GM21360 (cell line): ENCODE data around the gene CD209.
"Not testable (repeated sequence)": the region's sequence is repeated elsewhere in the genome, so short reads cannot be mapped to it uniquely, and the experiment has no call there.

Source experiments
- ATAC-seq: cut with Tn5 transposase; IDR thresholded peaks from one replicate; pipeline ENCODE4 v1.9.1; 2021; ENCODE audit warnings: mild to moderate bottlenecking, moderate library complexity; ENCODE audit not compliant: unreplicated experiment

Gene CD209

DNA sequence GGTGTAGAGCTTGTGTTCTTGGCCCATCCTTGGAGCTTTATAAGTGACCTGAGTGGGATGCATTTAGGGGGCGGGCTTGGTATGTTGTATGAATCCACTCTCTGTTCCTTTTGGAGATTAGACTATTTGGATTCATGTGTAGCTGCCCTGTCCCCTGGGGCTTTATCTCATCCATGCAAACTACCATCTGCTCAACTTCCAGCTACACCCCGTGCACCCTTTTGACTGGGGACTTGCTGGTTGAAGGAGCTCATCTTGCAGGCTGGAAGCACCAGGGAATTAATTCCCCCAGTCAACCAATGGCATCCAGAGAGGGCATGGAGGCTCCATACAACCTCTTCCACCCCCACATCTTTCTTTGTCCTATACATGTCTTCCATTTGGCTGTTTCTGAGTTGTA, 21.8 kb upstream of the CD209 start:
- ATAC-seq: no peak

- no peak for ATAC-seq
Observed at GRCh38 chr19:7767487-7767886, 20.2 kb upstream of the CD209 start.

GRCh38 chr19:7766535-7766934, 19.2 kb upstream of the CD209 start:
- no peak for ATAC-seq

GRCh38 chr19:7765043-7765442, 17.7 kb upstream of the CD209 start:
- ATAC-seq: not testable (repeated sequence)

DNA sequence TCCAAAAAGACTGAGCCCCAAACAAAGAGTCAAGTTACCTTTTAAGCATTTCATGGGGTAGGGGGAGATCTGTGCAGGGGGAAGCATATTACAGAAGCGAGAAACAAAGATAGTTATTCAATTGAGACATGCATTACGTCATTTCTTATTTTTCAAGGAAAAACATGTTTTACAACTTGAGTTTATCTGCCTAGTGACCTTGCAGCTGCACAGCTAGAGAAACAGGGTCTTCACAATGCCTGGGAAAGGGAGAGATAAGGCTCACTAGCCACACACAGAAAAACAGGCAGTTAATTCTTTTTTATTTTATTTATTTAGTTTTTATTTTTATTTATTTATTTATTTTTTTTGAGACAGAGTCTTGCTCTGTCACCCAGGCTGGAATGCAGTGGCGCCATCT, 16.8 kb upstream of the CD209 start:
- not testable (repeated sequence) for ATAC-seq

GRCh38 chr19:7763696-7764095, 16.4 kb upstream of the CD209 start:
- ATAC-seq: no peak

- ATAC-seq: no peak
Observed at GRCh38 chr19:7762719-7763293, 15.5 kb upstream of the CD209 start, which contains the start of gene CLEC4M. Gene CLEC4M (plus strand): TSS chr19:7763243. CDS start chr19:7763267, 24 bp downstream.

DNA sequence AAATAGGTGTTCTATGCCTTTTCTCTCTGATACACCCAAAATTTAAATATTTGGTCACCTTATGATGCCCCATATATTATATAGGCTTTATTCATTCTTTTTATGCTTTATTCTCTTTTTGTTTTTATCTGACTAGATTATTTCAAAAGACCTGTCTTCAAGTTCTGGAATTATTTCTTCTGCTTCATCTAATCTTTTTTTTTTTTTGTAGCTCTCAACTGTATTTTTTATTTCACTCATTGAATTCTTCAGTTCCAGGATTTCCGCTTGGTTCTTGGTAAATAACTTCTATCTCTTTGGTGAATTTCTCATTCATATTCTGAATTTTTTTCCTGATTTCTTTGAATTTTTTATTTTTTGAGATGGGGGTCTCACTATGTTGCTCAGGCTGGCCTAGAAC, 11.8 kb upstream of the CD209 start:
- ATAC-seq: no peak

- ATAC-seq: no peak
Observed at GRCh38 chr19:7757358-7757757, 10.0 kb upstream of the CD209 start.

DNA sequence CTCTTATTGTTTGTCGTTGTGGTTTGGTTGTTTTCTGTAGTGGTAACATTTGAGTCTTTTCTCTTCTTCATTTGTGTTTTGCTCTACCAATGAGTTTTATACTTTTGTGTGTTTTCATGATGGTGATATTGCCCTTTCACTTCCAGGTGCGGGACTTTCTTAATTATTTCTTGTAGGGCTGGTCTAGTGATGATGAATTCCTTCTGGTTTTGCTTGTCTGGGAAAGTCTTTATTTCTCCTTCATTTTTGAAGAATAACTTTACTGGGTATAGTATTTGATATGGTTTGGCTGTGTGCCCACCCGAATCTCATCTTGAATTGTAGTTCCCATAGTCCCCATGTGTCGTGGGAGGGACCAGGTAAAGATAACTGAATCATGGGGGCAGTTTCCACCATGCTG, 8.9 kb upstream of the CD209 start:
- ATAC-seq: no peak

DNA sequence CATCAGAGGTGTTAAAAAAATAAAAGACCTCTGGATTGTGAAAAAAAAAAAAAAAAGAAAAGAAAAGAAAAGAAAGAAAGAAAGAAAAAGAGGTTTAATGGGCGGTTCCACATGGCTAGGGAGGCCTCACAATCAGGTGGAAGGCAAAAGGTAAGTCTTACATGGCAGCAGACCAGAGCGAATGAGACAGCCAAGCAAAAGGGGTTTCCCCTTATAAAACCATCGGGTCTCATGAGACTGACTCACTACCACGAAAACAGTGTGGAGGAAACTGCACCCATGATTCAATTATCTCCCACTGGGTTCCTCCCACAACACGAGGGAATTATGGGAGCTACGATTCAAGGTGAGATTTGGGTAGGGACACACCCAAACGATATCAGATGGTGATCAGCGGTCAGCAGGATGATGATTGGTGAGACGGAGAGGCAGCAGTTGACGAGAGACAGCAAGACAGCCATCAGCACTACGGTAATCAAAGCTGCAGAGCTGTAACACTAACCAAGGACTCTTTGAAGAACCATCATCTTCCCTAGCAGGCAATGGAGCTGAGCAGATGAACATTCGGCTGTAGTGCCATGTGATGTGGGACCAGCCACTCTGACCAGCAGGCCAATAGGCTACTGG, 3.9 kb upstream of the CD209 start:
- ATAC-seq: no peak

DNA sequence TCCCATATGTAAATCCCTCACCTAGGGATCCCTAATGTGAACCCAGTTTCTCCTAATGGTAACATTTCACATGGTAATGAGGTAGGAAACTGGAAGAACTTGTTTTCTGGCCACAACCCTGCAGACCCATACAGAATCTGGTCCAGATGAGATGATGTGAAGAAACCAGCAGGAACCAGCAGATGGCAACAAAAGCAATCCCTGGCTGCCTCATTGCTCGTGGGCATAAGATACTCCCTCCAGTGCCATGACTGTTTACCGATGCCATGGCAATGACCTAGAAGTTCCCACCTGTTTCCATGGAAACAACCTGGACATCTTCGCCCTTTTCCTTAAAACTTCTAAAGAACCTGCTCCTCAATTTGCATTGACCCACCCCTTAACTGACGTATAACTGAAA, 1.4 kb upstream of the CD209 start:
- no peak for ATAC-seq

- no peak for ATAC-seq
Observed at GRCh38 chr19:7748171-7748570, 837 bp upstream of the CD209 start.

DNA sequence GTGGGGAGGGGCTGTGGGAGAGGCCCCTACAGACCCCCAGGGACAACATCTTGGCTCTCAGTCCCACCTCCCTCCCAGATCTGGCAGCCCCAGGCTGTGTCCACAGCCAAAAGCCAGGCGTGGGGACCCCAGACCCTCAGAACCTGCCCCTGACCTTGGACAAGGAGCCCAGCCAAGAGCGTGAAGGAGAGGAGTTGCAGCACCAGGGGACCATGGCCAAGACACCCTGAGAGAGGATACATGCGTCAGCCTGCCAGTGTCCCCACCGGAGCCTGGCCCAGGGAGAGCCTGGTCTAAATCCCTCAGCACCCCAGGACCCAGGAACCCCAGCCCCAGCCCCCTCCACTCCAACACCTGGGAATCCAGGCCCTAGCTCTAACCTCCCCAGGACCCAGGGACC, 1.0 kb downstream of the CD209 start:
- ATAC-seq: not testable (repeated sequence)

DNA sequence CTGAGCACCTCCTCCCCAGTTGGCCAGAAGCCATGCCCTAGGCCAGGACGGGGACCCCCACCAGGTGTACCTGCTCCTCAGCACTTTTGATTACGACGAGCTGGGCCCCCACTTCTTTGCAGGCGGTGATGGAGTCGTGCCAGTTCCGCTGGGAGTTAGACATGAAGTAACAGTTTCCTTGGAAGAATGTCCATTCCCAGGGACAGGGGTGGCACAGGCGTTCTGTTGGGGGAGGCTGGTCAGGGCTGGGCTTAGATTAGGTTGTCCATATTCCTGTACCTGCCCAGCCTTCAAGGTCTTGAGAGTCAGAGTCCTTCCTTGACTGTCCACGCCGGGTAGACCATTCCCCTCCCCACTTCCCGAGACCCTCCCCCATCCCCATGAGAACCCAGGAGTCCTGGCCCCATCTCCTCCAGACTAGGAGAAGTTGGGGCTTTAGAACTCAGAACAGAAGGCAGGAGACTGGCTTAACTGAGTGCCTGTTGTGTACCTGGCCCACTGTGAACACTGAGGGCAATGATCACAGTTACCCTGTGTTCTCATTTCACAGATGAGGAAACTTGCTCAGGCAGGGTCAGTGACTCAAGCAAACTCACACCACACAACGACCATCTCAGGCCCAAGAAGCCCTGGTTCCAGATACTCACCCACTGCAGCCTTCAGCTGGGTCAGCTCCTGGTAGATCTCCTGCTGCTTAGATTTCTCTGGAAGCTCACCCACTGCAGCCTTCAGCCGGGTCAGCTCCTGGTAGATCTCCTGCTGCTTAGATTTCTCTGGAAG, 2.3 kb downstream of the CD209 start:
- ATAC-seq: no peak

DNA sequence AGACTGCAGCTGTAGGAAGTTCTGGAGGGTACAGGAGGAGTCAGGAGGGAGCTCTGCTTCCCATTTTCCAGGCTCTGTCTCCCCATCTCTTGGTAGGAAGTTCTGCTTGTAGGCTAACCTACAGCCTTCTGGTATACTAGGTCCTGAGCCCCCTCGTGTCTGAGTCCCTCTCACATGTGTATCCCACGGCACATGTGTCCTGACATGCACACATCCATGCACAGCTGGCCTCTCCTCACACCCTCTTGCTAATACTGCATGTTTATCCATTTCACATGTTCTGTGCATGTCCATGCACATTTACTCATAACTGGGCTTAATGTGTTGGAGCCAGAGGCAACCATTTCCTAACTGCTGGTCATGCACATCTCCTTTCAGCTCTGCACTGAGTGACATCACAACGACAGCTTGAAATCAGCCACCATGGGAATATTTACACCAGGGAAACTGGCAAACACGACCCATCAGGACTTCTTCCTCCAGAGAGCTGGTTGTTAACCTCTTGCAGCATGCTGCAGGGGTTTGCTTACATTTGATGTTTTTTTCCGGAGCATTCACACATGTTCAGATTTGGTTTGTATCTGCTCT, 3.0 kb downstream of the CD209 start:
- no peak for ATAC-seq

DNA sequence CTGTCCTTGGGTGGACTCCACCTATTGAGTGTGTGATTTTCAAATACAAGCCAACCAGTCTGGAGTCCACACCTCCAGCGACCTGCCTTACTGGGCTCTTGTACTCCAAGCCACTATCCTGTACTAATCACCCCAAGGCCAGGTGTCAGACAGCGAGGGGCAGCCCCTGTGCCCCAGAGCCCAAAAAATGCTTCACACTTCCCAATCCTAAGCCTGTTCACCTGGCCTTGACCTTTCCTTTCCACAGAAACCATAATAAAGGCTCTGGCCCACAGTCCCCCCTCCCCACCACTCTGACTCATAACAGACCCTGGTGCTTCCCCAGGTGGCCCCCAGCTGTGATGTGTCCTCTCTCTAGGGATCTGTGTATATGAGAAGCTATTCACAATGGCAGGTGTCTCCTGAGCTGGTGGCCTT, 3.9 kb downstream of the CD209 start:
- ATAC-seq: peak; percentile 57

DNA sequence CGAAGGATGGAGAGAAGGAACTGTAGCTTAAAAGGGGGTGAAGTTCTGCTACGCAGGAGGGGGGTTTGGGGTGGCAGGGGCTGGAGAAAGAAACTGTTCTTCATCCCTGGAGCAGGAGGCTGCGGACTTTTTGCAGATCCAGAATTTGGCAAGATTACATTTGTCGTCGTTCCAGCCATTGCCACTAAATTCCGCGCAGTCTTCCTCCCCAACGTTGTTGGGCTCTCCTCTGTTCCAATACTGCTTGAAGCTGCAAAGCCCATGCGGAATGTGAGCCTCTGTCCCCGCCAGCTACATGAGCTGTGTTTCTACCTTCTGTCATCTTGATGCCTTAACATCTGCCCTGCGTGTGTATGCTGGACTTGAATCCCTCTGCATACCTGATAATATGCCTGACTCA, 4.3 kb downstream of the CD209 start:
- no peak for ATAC-seq

- no peak for ATAC-seq
Observed at GRCh38 chr19:7742575-7742974, 4.8 kb downstream of the CD209 start.

DNA sequence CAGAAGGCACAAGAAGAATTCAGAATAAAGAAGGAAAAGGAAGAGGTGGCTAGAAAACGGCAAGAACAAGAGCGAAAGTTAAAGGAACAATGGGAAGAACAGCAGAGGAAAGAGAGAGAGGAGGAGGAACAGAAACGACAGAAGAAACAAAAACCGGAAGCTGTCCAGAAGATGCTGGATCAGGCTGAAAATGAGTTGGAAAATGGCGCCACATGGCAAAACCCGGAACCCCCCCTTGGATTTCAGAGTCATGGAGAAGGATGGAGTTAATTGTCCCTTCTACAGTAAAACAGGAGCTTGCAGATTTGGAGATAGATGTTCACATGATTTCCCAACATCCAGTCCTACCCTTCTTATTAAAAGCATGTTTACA, 6.7 kb downstream of the CD209 start:
- no peak for ATAC-seq

GRCh38 chr19:7739801-7740681, 7.3 kb downstream of the CD209 start:
- no peak for ATAC-seq
